GM19025 (cell line): ENCODE measurements around the gene C1QTNF9B.

Source experiments
- ATAC-seq: cut with Tn5 transposase; IDR thresholded peaks from one replicate; pipeline ENCODE4 v1.9.1; 2021; ENCODE audit warnings: mild to moderate bottlenecking, low read depth, moderate library complexity; ENCODE audit not compliant: unreplicated experiment

Gene C1QTNF9B

DNA sequence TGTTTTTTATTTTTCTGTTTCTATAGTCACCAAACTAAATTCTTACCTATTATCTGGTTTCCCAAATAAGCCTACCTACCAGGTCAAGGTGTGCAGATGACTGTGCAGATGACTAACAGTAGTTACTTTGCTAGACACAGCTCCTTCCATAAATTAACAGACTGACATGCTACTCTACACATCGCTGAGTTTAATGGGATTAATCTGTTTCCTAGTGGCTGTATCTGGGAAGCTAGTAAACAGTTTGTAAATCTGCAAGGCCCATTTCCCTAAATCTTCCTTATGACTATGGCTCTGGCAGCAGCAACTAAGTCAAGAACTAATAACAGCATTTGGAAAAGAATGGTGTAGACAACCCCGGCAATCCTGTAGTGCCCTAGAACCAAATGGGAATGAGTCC lies 36.0 kb downstream of the C1QTNF9B start:
- ATAC-seq = no peak

DNA sequence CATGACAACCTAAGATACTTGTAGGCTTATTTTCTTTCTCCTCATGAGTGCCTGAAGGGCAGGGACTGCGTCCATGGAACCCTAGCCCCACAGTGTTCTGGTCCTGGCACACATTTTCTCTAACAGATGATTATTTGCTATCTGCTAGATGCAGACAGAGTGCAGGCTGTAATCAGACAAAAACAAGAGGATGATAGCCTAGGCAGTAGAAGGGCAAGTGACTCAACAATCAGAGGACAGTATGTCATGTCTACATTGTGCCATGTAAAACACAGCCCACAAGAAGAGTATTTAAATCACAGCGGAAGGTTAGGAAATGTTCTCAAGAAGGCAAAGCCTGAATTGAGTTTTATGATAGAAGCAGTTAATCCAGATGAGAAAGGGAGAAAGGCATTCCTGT lies 37.4 kb downstream of the C1QTNF9B start:
- ATAC-seq = no peak

DNA sequence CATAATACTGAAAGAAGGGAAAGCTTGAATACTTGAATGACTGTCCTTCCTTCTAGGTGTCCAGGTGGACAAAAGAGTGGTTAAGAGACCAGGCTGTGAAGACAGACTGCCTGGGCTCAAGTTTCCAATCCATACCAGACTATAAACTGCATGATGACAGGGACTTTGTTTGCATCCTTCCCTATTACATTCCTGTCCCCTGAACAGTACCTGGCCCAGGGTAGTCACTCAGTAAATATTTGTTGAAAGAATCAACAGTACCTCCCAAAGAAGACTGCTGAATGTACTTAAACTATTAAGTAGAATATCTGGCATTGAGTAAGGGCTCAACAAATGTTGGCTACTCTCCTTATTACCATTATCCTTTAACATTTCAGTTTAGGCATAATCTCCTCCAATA lies 37.8 kb downstream of the C1QTNF9B start:
- no peak for ATAC-seq

DNA sequence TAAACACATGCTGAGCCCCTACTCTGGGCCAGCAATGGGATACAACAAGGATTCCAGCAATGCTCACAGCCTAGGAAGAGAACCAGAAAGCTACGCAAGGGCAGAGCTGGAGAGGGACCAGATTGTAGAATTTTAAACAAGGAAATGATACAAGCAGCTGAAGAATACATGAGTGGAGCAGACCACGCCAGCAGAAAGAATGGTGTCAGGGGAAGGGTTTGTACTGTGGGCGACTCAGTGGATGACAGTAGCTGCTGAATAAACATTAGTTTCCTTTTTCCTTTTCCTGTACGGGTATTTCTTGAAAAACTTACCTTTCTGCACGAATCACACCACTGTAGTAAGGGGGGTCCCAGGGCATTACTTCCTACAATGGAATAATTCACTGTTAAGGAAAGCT lies 38.8 kb downstream of the C1QTNF9B start:
- no peak for ATAC-seq

DNA sequence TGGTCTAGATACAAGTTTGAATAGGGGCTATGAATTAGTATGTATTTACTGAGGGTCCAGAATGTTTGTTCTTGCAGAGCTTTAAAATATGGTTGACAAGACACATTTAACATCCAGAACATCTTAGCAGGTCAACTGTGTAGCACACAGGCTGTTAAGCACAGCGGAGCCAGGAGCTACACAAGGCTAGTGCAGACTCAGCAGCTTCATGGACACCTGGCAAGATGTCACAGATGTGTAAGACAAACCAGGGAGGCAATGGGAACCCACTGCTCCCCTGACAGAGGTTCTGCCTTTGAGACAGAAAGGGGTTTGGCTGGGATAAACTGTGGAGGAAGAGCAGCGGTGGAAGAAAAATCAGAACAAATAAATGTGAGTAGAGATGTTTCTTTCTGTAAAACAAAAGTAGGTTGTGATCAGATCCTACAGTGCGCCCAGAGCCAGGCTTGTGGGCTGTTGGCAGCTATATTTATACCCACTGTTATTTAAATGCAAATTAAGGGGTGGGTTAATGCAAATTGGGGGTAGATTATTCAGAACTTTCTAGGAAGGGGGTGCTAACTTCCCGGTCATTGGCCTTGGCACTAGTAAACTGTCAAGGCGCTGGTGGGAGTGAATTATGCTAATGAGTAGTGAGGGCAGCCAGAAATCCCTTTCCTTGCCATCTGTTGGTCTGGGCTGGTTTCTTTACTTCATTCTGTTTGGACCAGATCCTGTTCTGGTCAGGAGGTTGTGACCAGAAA lies 41.1 kb downstream of the C1QTNF9B start:
- no peak for ATAC-seq

DNA sequence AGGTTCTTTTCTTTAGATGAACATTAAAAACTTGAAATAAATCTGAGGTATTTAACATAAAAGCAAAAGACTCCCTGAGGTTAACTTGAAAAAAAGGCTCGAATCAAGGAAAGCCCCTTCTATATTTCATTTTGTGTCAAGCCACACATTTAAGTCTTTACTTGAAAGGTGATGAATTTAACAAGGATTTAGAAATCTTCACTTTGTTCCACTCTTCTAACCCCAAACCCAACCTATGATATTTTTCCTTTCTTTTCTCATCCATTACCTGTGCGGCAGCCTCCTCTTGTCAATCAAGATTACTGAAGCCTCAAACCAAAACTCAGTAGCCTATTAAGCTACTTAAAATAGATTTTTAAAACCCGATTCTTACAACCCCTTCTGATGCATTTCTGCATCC lies 41.9 kb downstream of the C1QTNF9B start:
- no peak for ATAC-seq

DNA sequence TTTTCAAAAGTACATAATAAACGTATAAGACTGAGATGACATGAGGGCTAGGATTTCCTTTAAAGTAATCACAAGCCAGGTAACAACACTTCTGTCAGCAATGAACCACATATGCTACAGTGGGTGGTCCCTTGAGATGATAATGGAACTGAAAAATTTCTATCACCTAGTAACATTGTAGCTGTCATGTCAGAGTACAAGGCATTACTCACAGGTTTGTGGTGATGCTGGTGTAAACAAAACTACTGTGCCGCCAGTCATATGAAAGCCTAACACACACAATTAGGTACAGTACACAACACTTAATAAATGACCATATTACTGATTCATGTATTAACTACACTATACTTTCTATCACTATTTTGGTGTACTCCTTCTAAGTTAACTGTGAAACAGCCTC lies 45.0 kb downstream of the C1QTNF9B start:
- no peak for ATAC-seq

DNA sequence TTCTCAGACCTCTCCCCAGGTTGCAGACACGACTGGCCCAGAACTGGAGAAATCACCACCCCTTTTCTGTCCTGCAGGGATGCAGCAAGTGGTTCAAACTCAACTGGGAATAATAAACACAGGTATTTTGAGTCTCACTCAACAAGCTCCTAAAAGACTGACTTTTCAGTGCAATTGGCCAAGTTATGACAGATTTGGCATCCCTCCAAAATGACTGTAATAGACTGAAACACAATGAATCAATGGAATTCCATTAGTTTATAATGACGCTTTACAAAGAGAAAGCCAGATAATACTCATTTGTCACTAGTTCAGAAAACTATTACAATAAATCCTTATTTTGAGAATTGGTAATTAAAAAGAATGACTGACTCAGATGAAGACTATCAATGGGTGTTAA lies 46.2 kb downstream of the C1QTNF9B start:
- ATAC-seq = no peak

DNA sequence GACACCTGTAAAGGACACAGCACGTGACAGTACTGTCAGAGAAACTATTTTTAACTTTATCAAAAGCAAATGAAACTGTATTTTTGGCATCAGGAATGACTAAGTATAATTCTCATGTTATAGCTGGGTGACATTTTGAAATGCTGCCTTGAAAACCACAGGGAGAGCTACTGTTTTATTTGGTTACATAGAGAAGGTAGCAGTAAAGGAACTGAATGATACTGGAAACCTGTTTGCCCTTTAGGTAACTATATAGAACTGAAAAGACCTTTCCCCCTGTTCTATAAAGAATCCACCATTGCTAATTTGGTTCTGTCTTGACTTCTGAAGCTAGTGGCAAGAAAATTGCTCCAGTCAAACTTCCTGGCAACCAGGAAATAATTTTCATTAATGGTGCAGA lies 47.2 kb downstream of the C1QTNF9B start:
- no peak for ATAC-seq

DNA sequence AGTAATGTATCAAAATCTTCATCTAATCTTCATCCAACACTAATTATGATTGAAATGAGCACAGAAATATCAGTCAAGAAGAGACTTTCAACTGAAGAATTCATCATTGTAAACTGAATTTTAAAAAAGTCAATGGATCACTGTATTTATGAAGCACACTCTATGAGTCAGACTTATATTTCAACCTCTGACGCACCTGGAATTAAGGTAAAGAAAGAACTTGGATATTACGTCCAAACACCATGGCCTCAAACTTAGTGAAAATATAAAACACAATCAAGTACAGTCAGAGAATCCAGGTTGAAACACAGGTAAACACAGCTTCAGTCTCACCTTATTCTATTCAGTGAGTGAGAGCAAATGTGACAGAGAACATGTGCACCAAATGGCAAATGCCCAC lies 47.6 kb downstream of the C1QTNF9B start:
- ATAC-seq = no peak

DNA sequence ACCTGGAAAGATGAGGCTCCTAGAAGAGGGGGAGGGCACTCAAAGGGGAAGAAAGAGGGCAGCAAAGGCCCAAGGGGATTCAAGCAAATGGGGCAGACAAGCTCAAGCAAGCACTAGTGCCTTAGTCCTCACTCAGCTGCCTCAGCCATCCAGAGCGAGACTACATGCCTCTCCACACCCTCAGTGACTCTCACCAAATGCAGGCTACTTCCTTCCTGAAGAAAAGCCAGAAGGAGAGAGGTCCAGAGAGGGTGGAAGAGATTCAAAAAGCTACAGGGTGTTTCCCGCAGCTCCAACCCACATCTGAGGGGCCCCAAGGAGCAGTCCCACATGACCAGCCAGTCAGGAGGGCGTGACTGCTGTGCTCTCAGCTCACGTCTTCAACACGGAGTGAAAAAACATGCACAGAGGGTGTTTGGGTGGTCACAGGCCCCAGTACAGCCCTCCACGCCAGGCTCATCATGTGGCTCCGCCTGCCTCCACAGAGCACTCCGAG lies 48.6 kb downstream of the C1QTNF9B start:
- no peak for ATAC-seq

DNA sequence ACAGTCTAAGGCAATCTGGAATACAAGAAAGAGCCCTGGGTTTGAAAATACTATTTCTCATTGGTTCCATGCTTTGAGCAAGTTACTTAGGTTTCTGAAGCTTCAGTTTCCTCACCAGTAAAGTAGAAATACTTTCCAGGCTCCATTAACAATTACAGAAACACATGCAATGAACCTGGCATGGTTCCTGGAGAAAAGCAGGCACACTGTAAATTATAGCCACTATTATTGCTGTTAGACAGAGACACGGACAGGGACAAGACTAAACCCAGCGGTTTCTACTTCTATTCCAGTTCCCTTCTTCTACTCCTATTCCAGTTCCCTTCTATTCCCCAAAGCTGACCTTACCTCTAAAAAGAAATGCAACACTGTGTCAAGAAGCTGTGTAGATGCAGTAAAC lies 49.3 kb downstream of the C1QTNF9B start:
- ATAC-seq = no peak

DNA sequence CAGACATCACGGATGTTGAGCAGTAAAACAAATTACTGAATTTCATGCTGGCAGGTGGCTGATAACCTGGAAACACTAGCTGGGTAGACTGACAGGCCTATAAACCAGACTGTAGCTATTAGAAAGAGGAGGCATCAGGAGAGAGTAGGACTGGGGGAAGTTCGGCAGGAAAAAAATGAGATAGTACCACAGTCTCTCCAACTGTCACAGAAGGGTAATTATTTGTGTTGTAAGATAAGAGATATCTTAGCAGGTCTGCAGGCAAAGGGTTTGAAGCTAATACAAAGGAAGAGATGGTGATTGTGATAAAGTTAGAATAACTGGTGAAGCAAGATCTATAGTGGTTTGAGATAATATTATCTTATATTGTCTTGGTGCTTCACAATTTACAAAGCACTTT lies 49.8 kb downstream of the C1QTNF9B start:
- ATAC-seq = no peak

DNA sequence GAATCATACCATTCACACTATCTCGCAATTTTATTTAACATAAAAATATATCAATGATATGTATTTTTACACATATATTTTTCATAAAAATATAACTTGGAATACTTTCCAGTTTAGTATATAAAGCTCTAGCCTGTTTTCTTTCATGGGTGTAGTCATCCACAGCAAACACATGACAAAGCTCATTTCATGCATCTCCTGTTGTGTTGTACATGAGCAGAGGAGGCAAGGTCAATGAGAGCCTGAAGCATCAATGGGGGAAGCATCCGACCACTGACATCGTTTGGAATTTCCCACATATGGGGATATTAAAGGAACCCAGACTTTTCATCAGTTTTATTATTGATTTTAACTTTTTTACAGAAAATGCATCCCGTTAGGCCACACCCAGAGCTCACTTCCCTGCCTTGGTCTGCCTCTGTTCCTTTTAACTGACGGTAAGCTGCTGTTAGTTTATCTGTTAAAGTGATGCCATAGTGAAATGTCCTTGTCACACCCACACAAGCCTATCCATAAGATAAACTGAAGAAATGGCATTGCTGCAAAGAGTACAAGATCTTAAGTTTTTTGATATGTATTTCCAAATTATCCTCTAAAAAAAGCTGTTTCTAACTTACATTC lies 52.1 kb downstream of the C1QTNF9B start:
- ATAC-seq = no peak

DNA sequence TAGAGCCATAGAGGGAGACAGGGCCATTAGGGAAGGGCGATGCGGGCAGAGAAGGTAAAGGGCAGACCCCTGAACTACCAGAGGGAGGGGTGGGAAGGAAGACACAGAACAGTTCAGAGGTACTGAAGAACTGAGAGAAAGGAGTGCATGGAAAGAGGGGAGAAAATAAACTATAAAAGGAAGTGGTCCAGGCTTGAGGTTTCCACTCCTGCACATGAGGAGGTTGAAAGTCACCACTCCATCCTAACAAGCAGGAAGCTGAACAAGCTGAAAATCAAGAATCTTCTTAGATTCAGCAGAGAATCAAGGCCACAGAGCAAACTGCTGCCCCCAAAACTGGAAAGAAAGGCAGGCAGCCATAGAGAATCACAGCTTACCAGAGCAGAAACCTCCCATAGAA lies 53.2 kb downstream of the C1QTNF9B start:
- ATAC-seq = no peak

DNA sequence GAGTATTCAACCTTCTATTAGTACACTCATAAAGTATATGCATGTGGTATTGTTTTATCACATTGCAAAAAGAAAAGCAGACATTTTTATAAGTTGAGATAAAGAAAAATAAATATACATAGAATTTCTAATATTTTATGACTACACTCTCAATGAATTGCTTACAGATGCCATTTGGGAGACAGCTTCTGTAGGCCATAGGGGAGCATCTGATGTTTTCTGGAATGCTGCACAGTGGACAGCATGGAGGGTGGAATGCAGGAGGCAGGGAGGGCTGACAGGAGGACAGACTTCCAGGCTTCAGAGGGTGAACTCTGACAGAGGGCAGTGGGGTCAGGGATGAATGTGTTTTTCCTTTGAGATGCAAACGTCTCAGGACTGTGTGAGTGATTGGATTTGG lies 53.9 kb downstream of the C1QTNF9B start:
- no peak for ATAC-seq

DNA sequence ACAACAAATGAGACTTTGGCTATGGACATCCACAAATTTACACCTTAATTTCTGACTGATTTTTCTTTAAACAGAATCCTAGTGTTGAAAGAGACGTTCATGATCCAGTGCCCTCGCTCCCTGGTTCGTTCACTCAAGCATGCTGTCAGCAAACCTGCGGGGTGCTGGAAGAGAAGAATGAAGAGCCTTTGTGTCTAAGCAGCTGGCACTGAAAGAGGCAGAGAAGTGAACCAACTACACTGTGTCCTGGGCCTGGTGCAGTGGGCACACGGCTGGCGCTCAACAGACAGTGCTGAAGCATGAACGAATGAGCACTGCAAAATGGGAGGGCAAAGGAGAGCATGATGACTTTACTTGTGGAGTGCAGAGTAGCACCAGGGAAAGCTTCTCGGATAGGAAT lies 54.9 kb downstream of the C1QTNF9B start:
- ATAC-seq = no peak
